ENCODE data around the gene MRPS14. TPM values are rescaled to one million over a fixed set of nuclear protein-coding genes. Genes with fewer than 3 reads are reported as not detected.
"Not testable (repeated sequence)": the region's sequence is repeated elsewhere in the genome, so short reads cannot be mapped to it uniquely, and the experiment has no call there.

Gene MRPS14
- total RNA-seq, 4 donors from 2014 or later = 10.8 to 15.6 (median 12.3) TPM

- Histone ChIP-seq H3K27me3 (peaks cover 0 to 3% (median 0%) of the 10 kb centered on the region in 3 donors), H3K4me3 (no peak overlapping the region), H3K27ac (no peak overlapping the region), H3K36me3 (no peaks in the 10 kb centered on the region), H3K4me1 (no peaks in the 10 kb centered on the region), H3K9me3 (no peaks in the 10 kb centered on the region)
- no peak for ATAC-seq
- TF ChIP-seq POLR2A (IDR thresholded peaks at IDR 0.05) (no peak), CTCF (IDR thresholded peaks at IDR 0.05 in 4 of 5, conservative IDR thresholded peaks at IDR 0.05 in 1 of 5) (no peak)
- intact Hi-C loops (cut with DNase I; ENCODE audit: low total_unique reads) = no loop called here
- in situ Hi-C loops (cut with MboI; ENCODE audit: low sequenced_read_pairs in 4 of 4) = no loop called here
- no peak for DNase-seq
Observed at GRCh38 chr1:175050992-175051391, 27.8 kb upstream of the MRPS14 start.

- in situ Hi-C loops (cut with MboI; ENCODE audit: low sequenced_read_pairs in 4 of 4) = loop anchor here in 2 of 4 donors (25.0 kb wide), 1 partner anchor 267 kb away; no protein-coding TSS in a partner anchor
- no peak for ATAC-seq
Observed at GRCh38 chr1:175045519-175045918, 22.3 kb upstream of the MRPS14 start.

GRCh38 chr1:175045097-175045496 lies 21.9 kb upstream of the MRPS14 start:
- Histone ChIP-seq H3K4me1 (no peaks in the 10 kb centered on the region), H3K4me3 (no peak overlapping the region), H3K9me3 (no peaks in the 10 kb centered on the region), H3K27me3 (peaks cover 0 to 3% (median 0%) of the 10 kb centered on the region in 3 donors), H3K36me3 (no peaks in the 10 kb centered on the region), H3K27ac (no peak overlapping the region)
- no peak for TF ChIP-seq POLR2A (IDR thresholded peaks at IDR 0.05)
- no peak for TF ChIP-seq CTCF (IDR thresholded peaks at IDR 0.05 in 4 of 5, conservative IDR thresholded peaks at IDR 0.05 in 1 of 5)
- in situ Hi-C loops (cut with MboI; ENCODE audit: low sequenced_read_pairs in 4 of 4) = loop anchor here in 2 of 4 donors (25.0 kb wide), 1 partner anchor 267 kb away; no protein-coding TSS in a partner anchor
- ATAC-seq = no peak
- intact Hi-C loops (cut with DNase I; ENCODE audit: low total_unique reads) = no loop called here
- DNase-seq = no peak

More at GRCh38 chr1:175045519-175045918, 22.3 kb upstream of the MRPS14 start:
- Histone ChIP-seq H3K27ac (no peak overlapping the region), H3K4me1 (no peaks in the 10 kb centered on the region), H3K36me3 (no peaks in the 10 kb centered on the region), H3K4me3 (no peak overlapping the region), H3K27me3 (peaks cover 0 to 3% (median 0%) of the 10 kb centered on the region in 3 donors), H3K9me3 (no peaks in the 10 kb centered on the region)
- intact Hi-C loops (cut with DNase I; ENCODE audit: low total_unique reads) = no loop called here
- TF ChIP-seq POLR2A (IDR thresholded peaks at IDR 0.05) = no peak
- no peak for TF ChIP-seq CTCF (IDR thresholded peaks at IDR 0.05 in 4 of 5, conservative IDR thresholded peaks at IDR 0.05 in 1 of 5)
- DNase-seq = no peak

GRCh38 chr1:175044591-175044990 lies 21.4 kb upstream of the MRPS14 start:
- H3K36me3 ChIP-seq; H3K27ac ChIP-seq; H3K4me1 ChIP-seq; DNase-seq; H3K9me3 ChIP-seq; intact Hi-C loops (cut with DNase I; ENCODE audit: low total_unique reads); ATAC-seq; H3K4me3 ChIP-seq; H3K27me3 ChIP-seq: not testable (repeated sequence)
- in situ Hi-C loops (cut with MboI; ENCODE audit: low sequenced_read_pairs in 4 of 4) = loop anchor here in 2 of 4 donors (25.0 kb wide), 1 partner anchor 268 kb away; no protein-coding TSS in a partner anchor

- no peak for ATAC-seq
- TF ChIP-seq CTCF (IDR thresholded peaks at IDR 0.05 in 4 of 5, conservative IDR thresholded peaks at IDR 0.05 in 1 of 5) = no peak
- in situ Hi-C loops (cut with MboI; ENCODE audit: low sequenced_read_pairs in 4 of 4) = loop anchor here in 2 of 4 donors (25.0 kb wide), 1 partner anchor 268 kb away; no protein-coding TSS in a partner anchor
- Histone ChIP-seq H3K27ac (no peak overlapping the region), H3K27me3 (peaks cover 0 to 2% (median 0%) of the 10 kb centered on the region in 3 donors), H3K4me1 (no peaks in the 10 kb centered on the region), H3K4me3 (no peak overlapping the region), H3K36me3 (no peaks in the 10 kb centered on the region), H3K9me3 (no peaks in the 10 kb centered on the region)
- no peak for DNase-seq
- intact Hi-C loops (cut with DNase I; ENCODE audit: low total_unique reads) = no loop called here
Observed at GRCh38 chr1:175043824-175044223, 20.6 kb upstream of the MRPS14 start.

All from gastrocnemius medialis (tissue), 4 donors.